Embryonic facial prominence (tissue), 1 donor: ENCODE data around the gene BNIP5.

Source experiments
- DNase-seq: peaks from one replicate; pipeline ENCODE4 v3.0.0-alpha.2; 2016; ENCODE audit errors: extremely low spot score

BNIP5 gene, protein sequence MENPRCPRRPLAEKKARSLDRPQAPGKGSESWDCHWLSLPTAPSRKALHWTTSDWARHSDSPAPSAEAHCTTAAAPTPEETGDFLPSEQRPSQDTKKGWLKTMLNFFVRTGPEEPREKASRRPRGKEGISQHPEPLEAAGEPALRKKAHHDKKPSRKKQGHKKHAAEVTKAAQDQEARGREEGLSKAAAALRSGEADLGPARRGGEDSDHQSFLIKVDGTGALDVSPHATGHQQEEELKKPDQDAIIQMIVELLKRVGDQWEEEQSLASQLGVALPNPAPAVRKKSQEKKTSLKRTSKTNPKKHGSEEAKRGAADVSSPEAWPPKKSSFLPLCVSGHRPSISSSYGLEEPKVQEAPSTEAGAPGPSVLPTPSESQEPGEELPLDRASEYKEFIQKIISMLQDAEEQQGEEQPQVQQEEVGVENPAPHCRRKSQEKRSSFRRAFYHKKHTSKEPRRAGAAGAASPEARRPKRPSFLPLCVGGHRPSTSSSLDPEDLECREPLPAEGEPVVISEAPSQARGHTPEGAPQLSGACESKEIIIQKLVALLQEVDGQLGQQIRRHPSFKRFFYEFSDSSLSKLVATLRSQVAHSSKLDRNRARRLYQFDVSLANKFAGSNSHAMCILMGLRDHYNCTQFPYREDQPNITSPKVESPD

DNA sequence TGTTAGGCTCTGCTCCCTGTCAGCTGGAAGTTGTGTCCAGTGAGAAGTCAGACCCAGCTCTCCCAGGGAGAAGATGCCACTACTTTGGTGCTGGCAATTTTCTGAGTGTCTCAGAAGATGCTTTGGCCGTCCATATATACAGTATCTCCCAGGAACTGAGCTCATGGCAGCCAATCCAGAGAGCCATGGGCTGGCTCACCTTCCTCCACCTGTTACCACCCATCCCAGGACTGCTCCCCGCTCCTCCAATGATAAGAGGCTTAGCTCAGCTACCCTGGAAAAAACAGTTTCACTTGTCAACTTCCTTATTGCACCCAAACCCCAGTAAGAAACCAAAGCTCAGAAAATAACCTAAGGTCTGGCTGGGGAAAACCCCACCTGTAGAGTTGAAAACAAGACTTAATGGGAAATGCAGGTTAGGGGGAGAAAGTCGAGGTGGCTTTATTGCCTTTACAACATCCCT, at the start of gene BNIP5:
BNIP5 (minus strand) TSS at position 110 of the 463 bp plus-strand sequence. CDS start 6,198 bp downstream, outside the sequence.
- no peak for DNase-seq

DNA sequence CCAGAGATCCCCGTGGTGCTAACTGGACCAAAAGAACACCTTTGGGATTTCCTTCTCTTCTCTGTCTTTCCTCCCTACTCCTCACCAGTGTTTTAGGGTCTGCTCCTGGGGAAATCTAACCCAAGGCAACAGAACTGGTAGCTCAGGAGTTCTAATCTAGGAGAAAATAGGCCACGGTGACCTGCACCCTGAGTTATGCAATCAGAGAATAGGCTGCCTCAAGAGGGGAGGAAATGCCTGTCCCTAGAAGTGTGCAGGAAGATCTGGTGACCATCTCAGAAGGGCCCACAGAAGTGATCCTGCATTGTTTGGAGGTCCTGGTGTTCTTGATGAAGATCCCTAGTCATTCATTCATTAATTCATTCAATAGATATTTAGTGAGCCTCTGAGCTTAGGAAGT, 47.4 kb upstream of the BNIP5 start:
- DNase-seq: no peak

DNA sequence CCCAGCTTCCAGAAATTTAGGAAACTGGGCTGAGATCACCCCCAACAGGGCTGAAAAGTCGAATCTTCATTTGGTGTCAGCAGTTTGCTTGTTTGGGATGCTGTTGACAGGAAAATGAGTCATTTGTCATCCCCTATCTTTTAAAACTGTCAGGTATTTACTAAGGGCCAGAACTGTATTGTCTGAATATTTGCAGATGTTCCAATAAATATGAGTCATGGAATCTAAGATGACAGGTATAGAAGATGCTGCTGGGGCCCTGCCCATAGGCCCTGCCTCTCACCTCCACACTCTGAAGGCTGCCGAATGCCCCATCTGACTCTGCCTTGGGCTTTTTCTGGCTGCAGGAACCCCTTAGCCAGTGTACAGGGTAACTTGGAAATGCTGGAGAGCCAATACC, 46.9 kb upstream of the BNIP5 start:
- DNase-seq: no peak

DNA sequence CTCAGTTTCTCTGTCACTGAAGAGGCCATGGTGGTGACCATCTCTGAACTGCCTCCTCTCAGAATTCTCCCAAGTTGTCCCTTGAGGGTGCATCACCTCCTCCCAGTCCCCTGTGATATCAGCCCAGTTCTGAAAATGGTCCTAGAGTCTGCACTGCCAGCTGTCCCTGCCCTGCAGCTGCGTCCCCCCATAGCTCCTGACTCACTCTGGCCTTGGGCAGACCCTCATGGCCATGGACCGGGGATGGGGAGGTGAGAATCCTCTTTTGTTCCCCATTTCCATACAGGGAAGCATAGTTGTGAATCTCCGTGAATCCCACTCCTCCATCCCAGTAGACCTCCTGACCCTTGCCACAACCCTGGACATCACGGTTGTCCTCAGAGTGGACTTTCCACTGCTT, 46.3 kb upstream of the BNIP5 start:
- no peak for DNase-seq

DNA sequence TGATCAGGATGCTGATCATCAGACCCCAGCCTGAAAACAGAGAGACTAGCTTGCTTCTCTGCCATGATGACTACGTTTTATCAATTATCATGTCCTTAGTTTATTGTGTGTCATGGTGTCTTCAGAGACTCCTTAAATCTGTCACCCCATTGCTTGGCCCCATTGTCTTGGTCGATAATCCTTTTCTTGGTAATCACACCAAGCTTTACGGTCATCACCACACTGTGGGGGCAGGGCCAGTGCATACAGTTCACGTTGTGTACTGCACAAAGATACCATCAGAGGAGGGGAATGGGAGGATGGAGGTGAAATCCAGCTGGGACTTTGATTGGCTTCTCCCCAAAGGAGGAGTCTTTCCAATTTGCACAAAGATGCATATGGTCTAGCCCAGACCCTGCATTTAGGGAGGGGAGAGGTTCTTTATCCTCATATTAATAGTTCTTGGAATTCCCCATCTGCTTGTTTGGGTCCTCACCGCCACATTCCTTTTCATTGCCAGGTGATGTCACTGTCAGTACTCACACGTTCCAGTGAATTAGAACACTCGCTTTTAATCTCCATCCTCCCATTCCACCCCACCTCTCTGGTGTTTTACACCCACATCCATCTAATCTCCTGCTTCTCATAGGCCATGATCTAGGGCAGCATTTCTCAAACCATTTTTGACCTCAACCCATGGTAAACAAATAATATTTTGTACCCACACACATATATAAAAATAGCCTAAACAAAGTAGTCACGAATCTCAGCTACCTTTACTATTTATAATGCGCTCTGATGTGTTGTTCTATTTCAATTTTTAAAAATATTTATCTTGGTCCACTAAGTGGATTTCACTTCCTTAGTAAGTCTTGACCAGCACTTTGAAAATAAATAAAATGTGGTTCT, 45.1 kb upstream of the BNIP5 start:
- no peak for DNase-seq

DNA sequence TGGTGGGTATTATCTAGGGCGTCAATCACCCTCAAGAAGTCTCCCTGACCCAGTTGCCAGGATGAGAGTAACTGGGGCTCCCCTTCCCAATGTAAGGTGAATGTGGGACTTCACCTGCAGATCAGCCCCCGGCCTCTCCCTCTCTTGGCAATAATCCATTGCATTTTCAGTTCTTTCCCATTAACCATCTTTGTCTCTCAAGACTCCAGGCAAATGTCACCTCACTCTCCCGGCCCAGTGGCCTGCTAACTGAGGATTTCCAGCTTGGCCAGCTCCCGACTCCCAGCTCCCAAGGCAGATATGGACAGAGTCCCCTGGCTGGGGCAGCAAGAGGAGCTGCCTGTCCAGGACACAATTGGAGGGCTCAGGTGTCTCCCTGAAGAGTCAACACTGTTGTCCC, 43.5 kb upstream of the BNIP5 start:
- no peak for DNase-seq

DNA sequence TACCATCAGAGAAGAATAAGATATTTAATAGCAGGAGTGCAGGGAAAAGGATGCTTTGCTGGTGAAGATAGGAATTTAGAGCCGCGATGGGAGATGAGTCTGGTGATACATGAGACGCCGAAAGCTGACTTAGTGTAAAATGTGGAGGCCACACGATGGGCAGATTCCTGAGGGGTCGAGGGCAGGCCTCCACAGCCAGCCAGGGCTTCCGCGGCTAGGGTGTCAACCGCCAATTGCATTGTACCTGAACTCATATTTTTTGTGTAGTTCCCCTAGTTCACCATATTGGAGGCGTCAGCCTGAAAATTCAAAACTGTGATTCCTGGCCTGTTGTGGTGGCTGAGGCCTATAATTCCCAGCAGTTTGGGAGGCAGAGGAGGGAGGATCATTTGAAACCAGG, 42.2 kb upstream of the BNIP5 start:
- DNase-seq: no peak

DNA sequence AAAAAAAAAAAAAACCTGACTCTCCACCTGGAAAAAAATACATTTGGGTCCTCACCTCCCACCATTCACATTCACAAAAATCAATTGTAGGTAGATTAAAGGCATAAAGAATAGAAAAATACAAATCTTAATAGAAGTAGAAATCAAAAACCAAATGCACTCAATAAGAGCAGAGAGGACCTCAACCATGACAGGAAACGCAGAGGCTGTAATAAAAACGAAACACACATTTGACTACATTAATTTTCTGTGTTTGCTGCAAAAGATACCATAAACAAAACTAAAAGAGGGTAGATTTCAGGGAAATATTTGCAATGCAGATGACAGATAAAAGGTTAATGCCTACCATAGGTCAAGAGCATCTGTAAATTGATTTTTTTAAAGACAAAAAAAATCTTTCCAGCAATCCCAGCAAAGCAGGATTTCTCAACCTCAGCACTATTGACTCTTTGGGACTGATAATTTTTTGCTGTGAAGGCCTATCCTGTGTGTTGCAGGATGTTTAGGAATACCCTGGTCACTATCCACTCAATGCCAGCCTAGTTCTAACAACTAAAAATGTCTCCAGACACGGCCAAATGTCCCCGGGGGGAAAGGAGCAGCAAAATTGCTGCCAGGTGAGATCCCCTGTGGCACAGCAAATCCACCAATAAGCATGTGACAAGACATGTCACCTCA, 41.7 kb upstream of the BNIP5 start:
- DNase-seq: no peak

DNA sequence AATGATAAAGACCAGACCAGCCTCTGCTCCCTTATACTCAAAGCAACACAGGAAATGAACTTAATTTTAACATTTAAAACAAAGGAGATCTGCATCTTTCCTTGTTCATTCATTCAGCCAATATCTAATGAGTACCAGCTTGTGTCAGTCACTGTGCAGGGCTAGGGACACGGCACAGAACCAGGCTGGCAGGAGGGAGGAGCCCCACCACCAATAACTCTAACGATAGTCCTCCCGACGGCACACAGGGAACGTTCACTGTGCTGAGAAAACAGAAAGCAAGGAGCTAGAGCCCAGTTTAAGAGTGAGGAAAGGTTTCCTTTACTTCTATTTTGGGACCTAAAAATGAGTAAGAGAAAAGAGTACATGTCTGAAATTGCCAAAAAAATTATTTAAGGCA, 40.9 kb upstream of the BNIP5 start:
- DNase-seq: no peak

DNA sequence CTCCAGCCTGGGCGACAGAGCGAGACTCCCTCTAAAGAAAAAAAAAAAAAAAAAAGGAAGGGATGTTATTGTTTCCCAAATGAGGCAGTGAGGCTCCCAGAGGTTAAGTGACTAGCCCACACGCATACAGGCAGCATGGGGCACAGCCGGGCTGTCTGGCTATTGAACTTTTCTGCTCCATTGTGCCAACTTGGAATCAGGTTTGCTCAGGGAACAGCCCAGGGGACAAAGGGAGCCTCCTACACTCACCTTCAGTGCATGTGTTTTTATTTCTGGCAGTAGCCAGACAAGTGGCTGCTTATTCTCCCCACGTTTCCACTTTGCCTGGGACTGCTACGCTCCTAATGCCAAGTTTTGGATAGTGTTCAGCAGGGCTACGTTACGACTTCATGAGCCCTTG, 40.1 kb upstream of the BNIP5 start:
- DNase-seq: no peak

DNA sequence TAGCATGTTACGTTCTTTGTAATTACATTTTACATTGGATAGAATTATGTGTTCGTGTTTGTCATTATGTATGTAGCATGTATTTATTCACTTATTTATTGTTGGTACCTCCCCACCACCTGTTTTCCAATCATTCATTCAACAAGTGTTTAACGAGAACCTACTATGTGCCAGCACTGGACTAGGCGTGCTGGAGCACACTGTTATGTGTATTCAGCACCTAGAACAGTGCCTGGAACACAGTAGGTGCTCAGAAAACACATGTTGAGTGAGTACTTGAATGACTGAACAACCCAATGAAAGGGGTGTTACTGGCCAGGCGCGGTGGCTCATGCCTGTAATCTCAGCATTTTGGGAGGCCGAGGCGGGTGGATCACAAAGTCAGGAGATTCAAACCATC, 39.5 kb upstream of the BNIP5 start:
- no peak for DNase-seq

DNA sequence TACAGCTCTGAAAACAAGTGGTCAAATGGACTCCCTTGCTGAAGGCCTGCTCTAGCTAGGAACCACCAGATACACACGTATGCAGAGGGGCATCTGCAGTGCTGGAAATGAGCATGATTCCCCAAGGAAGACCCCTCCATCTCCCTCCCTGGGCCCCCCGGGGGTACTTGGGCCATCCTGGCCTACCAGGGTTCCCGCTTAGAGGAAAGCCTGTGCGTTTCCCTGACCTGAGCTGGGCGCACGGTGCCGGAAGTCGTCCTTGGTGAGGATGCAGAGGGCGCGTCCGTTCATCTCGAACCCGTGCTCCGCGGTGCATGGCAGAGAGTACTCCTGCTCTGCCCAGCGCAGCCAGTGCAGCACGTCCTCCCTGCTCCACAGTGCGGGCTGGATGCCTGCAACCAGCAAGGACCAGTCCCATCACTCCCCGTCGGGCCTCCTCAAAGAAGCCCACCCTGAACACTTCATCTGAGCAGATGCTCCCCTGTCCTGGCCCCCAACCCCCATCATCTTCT, 39.0 kb upstream of the BNIP5 start:
- DNase-seq: no peak

DNA sequence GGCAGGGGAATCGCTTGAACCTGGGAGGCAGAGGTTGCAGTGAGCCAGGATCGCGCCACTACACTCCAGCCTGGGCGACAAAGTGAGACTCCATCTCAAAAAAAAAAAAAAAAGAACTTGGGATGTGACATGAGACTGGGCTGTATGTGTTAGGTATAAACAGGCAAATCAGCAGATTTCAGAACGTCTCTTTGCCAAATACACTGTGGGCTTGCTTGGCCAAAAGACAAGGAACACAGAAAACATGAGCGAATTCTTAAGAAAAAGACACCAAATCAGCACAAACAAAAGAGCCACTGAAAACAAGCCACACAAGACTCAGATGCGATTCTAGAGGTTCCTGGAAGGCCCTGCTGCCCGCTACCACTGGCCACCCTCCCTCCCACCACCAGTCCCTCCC, 38.3 kb upstream of the BNIP5 start:
- DNase-seq: no peak

DNA sequence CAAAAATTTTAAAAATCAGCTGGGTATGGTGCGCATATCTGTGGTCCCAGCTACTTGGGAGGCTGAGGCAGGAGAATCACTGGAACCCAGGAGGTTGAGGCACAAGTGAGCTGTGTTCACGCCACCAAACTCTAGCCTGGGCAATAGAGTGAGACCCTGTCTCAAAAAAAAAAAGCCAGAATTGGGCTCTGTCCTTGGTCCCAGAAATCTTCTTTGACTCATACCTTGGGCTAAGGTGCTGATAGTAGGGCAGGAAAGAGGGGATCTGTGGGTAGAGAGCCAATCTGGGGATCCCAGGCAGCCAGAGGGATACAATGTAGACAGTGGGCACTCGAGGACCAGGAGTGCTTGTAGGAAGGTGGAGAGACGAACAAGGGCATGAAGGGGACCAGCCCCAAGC, 37.5 kb upstream of the BNIP5 start:
- DNase-seq: no peak

DNA sequence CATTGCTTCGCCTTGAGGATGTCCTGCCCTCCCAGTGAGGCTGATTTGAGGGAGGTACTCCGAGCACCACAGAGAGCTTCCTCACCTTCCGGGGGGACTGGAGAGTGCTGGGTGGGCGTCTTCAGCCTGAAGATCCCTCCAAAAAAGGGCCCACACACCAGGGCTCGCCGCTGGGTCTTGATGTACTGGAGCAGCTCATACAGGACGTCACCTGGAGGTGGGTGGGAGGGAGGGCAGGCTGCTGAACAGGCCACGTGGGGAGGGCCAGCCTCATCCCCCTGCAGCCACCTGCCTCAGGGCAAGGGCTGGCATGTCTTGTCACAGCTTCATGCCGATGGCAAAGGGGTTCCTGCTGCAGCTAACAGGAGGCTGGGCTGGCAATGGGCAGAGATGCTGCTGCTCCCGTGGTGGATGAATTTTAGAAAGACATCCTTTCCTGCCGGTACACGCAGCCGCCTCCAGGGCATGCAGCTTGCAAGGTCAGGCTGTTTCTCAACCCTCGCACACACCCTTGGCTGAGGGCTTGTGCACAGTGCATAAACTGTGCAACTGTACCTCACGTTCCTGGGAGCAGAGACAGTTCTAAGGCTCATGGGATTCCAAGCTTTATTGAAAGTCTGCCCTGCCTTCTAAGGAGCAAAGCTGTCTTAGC, 36.8 kb upstream of the BNIP5 start:
- no peak for DNase-seq

DNA sequence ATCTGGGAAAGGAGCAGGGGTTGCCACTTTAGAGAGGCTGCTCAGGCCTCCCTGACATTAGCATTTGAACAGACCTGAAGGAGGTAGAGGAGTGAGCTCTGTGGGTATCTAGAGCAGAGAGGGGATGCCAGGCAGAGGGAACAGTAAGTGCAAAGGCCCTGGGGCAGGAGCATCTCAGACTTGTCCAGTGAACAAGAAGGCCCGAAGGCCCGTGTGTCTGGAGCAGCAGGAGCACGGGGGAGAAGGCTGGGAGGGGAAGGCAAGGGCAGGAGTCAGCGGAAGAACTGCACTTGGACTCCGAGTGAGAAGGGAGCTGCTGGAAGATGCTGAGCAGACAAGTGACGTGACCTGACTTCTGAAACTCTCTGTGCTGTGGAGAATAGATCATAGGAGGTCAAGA, 35.4 kb upstream of the BNIP5 start:
- DNase-seq: no peak

DNA sequence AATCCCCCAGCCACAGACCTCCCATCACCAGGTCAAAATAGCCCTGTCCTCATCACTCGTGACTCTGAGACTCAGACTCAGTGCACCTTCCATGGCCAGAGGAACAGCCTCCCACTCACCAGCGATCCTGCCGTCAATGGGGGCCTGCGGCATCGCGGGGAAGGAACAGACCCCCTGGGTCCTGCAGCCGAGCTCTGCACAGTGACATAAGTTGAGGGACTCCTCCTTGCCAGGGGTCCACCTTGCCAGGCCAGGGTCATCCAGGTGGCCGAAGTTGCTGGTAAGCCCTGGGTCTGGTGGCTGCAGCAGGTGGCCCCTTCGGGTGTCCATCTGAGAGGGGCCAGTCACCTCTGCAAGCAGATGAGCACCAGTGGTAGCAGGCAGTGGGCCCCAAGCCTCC, 34.5 kb upstream of the BNIP5 start:
- no peak for DNase-seq

DNA sequence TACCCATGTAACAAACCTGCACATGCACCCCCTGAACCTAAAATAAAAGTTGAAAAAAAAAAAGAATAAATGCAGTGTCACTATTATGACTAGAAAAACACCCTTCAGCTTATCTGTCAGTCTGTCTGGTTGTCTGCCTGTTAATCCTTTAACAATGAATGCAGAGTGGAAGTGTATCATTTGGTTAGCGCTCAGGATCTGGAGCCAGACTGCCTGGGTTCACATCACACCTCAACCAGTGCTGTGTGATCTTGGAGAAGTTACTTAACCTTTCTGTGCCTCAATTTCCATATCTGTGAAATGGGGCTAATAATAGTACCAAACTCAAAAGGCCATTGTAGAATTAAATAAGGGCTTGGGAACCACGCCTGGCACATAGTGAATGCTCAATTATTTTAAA, 34.0 kb upstream of the BNIP5 start:
- DNase-seq: no peak

DNA sequence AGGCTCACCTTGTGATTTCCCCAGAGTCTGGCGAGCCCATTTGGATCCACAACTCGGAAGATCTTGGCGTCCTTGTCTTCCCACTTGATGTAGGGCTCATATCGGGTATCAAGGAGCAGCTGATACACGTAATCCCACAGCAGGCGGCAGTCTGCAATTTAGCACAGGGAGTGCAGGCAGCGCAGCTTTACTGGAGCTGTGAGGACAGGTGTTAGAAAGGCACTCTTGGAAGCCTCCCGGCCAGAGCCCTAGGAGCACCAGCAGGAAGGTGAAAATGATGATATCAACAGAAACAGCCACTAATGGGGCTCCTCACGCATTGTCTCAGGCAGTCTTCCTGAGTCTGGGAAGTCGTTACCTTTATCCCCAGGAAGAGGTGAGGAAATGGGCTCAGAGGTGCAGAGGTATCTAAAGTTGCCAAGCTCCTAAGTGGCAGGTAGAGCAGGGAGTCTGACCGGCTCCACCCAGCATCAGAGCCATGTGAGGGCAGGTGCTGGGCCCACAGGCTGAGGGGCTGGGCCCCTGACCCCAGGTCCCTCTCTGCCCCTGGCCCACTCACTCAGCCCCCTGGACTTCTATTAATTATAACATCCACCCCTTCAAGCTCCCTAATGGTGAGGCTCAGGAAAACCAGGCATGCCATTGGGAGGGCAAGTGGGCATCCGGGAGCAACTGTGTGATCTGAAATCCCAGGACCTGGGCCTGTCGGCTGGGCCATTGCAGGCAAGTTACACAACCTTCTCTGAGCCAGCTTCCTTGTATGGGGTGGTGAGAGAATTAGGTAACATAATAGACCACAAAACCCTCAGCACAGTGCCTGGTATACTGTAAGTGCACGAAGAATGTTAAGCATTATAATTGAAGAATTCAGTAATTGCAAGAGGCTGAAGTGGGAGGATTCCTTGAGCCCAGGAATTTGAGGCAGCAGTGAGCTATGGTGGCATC, 32.5 kb upstream of the BNIP5 start:
- DNase-seq: no peak

DNA sequence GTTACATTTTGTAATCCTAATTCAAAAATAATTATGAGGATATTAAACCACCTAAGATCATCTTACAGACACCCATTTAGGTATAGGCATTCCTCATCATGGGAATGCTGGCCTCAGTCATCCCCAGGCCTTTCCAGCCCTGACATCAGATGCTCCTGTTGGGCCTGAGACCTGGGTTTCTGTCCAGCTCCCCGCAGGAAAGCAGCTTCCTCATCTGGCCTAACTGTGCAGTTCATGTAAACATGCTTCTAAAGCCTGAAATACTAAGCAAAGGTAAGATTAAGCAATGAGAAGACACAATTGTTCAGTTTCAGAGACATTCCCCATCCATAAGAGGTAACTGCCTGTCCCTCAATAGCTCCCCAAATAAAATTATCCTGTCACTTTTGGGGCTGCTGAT, 31.7 kb upstream of the BNIP5 start:
- no peak for DNase-seq
